Ammon's horn (tissue), 1 donor: ENCODE data around the gene DHDDS.
A peak's percentile ranks its signal among the peaks of the same experiment; 100 is the strongest.
"Not testable (repeated sequence)": the region's sequence is repeated elsewhere in the genome, so short reads cannot be mapped to it uniquely, and the experiment has no call there.

Experiments used
- DNase-seq: peaks from one replicate; pipeline ENCODE4 v3.0.0-alpha.2; 2016; ENCODE audit warnings: low spot score

The DHDDS gene

GRCh38 chr1:26475989-26476388 lies 43.9 kb downstream of the DHDDS start:
- DNase-seq: no peak

DNA sequence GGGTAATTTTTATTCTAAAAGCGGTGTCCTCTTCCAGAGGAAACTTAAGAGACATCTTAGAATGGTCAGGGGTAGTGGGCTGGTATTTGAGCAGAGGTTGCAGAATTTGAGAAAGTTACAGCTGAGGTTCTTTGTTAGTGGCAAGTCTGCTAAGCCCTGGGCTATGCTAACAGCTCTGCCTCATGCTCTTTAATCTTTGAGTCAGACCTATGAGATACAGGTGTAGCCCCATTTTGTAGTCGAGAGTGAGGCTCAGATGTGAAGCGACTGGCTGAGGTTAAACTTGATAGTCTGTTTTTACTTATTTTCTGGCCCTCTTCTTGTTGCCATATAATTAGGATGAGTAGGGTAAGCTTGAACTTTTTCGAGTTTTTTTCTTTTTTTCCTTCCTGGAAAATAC lies 44.8 kb downstream of the DHDDS start:
- DNase-seq: no peak

DNA sequence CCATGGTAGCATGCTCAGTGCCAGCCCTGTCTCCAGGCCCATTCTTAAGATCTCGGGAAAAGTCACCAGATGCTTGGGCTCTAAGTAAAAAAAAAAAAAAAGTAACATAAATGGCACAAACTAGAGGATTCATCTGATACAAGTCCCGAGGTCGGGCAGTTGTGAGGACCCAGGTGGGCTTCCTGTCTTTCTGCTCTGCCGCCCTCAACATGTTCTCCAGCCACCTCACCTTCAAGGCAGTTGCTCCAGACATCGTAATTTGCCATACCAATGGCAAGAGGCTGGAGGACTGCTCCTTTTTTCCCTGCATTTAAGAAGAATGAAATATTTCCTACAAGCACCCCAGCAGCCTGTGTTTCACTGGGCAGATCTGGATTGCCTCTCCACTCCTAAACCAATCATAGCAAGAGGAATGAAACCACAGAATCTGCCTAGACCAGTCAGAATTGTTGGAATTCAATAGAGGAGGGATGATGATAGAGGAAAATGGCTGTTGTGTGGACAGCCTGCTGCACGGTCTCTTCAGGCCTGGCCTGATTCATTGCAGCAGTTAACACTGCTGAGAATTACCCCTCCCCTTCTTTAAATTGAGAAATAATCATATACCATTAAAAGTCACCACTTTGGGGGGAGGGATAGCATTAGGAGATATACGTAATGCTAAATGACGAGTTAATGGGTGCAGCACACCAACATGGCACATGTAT lies 45.5 kb downstream of the DHDDS start:
- DNase-seq: no peak

GRCh38 chr1:26478159-26478558 lies 46.0 kb downstream of the DHDDS start:
- DNase-seq: no peak

- DNase-seq: no peak
These were observed 46.9 kb downstream of the DHDDS start for GRCh38 chr1:26478988-26479387.

- DNase-seq: no peak
These were observed 50.8 kb downstream of the DHDDS start for GRCh38 chr1:26482921-26483320.

- DNase-seq: no peak
These were observed 51.9 kb downstream of the DHDDS start for GRCh38 chr1:26483980-26484379.

DNA sequence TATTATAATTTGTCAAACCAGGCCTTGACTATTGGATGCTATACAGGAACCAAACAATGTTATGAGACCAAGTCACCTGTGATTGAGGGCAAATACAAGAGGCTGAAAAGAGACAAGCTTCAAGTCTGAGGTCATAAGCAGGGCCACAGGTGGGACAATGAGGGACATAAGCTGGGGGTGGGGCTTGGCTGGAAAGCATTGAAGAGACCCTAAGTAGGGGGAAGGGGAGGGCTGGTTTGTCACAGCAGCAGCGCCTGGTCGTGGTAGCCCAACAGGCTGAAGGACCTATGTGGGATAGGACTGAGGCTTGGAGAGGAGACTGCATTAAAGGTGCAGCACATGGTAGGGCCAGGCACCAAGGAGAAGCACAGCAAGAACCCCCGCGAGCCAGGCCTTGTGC lies 58.0 kb downstream of the DHDDS start:
- DNase-seq: no peak

- DNase-seq: no peak
These were observed 61.1 kb downstream of the DHDDS start for GRCh38 chr1:26493267-26493666.

DNA sequence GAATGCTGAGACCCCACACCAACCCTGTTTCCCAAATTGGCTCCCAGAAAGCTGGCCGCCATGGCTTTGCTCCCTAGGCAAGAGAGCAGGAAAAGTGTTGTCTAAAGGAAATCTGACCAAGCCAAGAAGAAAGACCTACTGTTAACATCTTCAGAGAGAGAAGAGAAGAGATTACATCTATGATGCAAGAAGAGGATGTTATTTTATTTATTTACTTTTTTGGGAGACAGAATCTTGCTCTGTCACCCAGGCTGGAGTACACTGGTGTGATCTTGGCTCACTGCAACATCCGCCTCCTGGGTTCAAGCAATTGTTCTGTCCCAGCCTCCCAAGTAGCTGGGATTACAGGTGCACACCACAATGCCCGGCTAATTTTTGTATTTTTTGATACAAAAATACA lies 61.8 kb downstream of the DHDDS start:
- DNase-seq: no peak

- no peak for DNase-seq
These were observed 64.7 kb downstream of the DHDDS start for GRCh38 chr1:26496861-26497260.

DNA sequence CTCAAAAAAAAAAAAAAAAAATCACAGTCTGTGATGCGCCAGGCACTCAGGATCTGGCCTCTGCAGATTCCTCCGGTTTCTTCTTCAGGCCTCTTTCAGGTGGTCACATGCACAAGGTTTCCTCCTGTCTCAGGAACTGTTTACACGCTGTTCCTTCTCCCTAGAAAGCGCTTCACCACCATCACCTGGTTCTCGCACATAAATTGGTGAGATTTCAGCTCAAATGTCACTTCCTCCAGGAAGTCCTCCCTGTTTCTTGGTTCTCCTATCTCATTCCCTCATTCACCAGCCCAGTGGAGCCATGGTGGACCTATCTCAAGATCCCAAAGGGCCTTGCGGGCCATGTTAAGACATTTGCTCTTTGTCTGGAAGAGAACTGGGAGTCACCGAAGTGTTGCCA lies 66.8 kb downstream of the DHDDS start:
- no peak for DNase-seq

DNA sequence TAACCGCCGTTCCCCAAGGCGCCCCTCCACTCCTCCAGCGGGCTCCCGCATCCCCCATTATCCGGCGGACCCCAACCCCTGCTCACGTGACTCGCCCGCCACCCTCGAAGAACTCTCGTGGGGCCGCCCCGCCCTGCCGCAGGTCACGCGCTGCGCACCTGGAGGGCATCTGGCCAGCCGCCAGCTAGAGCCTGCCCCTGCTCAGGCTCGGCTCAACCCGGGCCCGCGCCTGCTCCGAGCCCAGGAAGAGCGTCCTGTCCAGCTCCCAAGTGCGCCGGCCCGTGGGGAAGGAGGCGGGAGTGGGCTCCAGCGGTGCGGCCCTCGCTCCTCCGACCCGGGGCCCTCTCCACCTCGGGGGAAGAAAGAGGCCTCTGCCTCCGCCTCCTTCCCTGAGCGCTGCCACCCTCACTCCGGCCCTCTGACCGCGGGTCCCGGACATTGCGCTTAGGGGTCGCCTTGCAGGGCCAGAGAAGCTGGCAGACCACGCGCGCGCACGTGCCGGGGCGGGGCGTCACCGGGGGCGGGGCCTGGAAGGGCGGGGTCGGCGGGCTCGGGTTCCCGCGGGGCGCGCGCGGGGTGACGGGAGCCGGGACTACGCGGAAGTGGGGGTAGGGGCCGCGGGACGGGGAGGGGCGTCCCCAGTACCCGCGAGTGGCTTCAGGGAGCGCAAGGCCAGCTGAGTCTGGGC lies 68.5 kb downstream of the DHDDS start:
- peak; percentile 82 for DNase-seq

GRCh38 chr1:26510711-26511110 lies 78.6 kb downstream of the DHDDS start:
- not testable (repeated sequence) for DNase-seq

DNA sequence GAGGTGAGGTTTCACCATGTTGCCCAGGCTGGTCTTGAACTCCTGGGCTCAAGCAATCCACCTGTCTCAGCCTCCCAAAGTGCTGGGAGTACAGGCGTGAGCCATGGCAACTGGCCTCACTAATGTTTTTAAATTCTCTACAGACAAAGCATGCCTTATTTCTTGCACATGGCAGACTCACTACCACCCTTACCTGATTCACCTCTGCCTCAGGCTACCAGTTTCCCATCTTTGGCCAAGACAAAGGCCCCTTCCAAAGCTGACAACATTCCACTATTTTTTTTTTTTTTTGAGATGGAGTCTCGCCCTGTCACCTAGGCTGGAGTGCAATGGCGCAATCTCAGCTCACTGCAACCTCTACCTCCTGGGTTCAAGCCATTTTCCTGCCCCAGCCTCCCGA lies 83.7 kb downstream of the DHDDS start:
- DNase-seq: not testable (repeated sequence)

DNA sequence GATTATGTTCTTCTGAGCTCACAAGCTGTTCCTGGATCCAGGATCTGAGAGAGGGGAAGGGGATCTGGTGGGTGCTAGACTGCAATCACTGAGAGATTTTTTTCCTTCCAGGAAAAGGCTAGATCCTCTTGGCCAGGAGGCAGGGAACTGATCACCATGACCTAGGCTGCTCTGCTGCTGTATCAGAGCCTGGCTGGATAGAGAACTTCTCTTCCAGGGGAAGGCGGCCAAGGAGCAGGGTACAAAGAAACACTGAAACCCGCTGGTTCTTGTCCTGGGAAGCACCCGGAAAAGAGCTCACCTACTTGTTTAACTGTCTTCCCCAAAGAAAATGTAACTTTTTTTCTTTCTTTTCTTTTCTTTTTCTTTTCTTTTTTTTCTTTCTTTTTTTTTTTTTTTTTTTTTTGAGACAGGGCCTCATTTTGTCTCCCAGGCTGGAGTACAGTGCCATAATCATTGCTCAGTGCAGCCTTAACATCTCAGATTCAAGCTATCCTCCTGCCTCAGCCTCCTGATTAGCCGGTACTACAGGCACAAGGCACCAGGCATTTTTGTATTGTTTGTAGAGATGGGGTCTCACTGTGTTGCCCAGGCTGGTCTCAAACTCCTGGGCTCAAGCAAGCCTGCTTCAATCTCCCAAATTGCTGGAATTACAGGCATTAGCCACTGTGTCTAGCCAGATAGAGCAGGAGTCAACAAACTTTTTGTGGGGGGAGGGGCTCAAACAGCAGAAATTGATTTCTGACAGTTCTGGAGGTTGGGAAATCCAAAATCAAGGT lies 85.1 kb downstream of the DHDDS start:
- DNase-seq: no peak

DNA sequence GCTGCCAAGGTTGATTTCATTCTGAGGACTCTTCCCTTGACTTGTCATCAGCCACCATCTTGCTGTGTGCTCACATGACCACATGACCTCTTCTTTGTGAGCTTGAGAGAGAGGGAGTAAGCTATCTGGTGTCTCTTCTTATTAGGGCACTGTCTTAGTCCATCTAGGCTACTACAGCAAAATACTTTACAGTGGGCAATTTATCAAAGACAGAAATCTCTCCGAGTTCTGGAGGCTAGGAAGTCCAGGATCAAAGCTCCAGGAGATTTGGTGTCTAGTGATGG lies 85.6 kb downstream of the DHDDS start:
- DNase-seq: no peak

DNA sequence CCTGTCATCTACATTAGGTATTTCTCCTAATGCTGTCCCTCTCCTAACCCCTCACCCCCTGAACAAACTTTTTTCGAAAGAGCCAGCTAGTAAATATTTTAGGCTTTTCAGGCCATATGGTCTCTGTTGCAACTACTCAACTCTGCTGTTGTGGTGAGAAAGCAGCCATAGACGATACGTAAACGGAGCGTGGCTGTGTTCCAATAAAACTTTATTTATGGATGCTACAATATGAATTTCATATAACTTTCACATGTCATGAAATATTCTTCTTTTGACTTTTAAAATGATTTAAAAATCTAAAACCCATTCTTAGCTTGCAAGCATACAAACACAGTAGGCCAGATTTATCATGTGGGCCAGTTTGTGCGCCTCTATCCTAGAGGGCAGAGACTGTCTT lies 86.2 kb downstream of the DHDDS start:
- no peak for DNase-seq

- no peak for DNase-seq
These were observed 88.2 kb downstream of the DHDDS start for GRCh38 chr1:26520339-26520738.
